Type B pancreatic cell (in vitro differentiated cells): ENCODE data around the gene NCOR2. TPM values are rescaled to one million over a fixed set of nuclear protein-coding genes. Genes with fewer than 3 reads are reported as not detected.
A peak's percentile ranks its signal among the peaks of the same experiment; 100 is the strongest.

ENCODE experiments used
- DNase-seq: peaks from one replicate; pipeline ENCODE4 v3.0.0; 2021; ENCODE audit warnings: mixed read lengths; ENCODE audit not compliant: unreplicated experiment; ENCODE audit errors: extremely low spot score
- H3K27ac Mint-ChIP-seq: 2 replicates; pipeline ENCODE4 v1.8.0; 2021; ENCODE audit warnings: mild to moderate bottlenecking, mixed read lengths
- H3K27me3 Mint-ChIP-seq: 2 replicates; pipeline ENCODE4 v1.8.0; 2021; ENCODE audit warnings: mixed read lengths
- H3K36me3 Mint-ChIP-seq: 2 replicates; pipeline ENCODE4 v1.8.0; 2021; ENCODE audit warnings: mixed read lengths
- H3K4me1 Mint-ChIP-seq: one replicate; pipeline ENCODE4 v1.8.0; 2021; ENCODE audit warnings: mixed read lengths; ENCODE audit not compliant: unreplicated experiment
- H3K4me3 Mint-ChIP-seq: 2 replicates; pipeline ENCODE4 v1.8.0; 2021; ENCODE audit warnings: mild to moderate bottlenecking, mixed read lengths
- H3K9me3 Mint-ChIP-seq: 2 replicates; pipeline ENCODE4 v1.8.0; 2021; ENCODE audit warnings: mixed read lengths
- CTCF ChIP-seq: fragments of 200-600 bp; sonication (generic); conservative IDR thresholded peaks from 2 replicates; pipeline ENCODE4 v1.5.0; 2021; ENCODE audit warnings: antibody characterized with exemption, mild to moderate bottlenecking
- total RNA-seq: library from RNA; stranded (reverse); gene quantifications from 2 replicates; pipeline ENCODE4 v1.2.1, GENCODE V29; 2021; ENCODE audit warnings: low replicate concordance

Gene NCOR2
- total RNA-seq, 1 donor from 2014 or later: 219 TPM

- H3K27me3 Mint-ChIP-seq: no peaks in the 10 kb centered on the region
- DNase-seq: no peak
- no peaks in the 10 kb centered on the region for H3K36me3 Mint-ChIP-seq
- TF ChIP-seq CTCF: no peak
- H3K4me1 Mint-ChIP-seq: peaks cover 42% of the 10 kb centered on the region
- no peaks in the 10 kb centered on the region for H3K9me3 Mint-ChIP-seq
- peak overlapping the region; percentile 92 for H3K4me3 Mint-ChIP-seq
- H3K27ac Mint-ChIP-seq: peak overlapping the region; percentile 79
Observed at GRCh38 chr12:124566161-124566996, 1.0 kb downstream of the NCOR2 start.

- no peak for TF ChIP-seq CTCF
- peak overlapping the region; percentile 79 for H3K27ac Mint-ChIP-seq
- H3K36me3 Mint-ChIP-seq: no peaks in the 10 kb centered on the region
- H3K9me3 Mint-ChIP-seq: no peaks in the 10 kb centered on the region
- no peaks in the 10 kb centered on the region for H3K27me3 Mint-ChIP-seq
- no peak for DNase-seq
- peaks cover 49% of the 10 kb centered on the region for H3K4me1 Mint-ChIP-seq
- H3K4me3 Mint-ChIP-seq: peak overlapping the region; percentile 92
Observed at GRCh38 chr12:124565656-124566160, 1.7 kb downstream of the NCOR2 start.

GRCh38 chr12:124564971-124565491 is 2.4 kb downstream of the NCOR2 start:
- H3K36me3 Mint-ChIP-seq: no peaks in the 10 kb centered on the region
- peak overlapping the region; percentile 92 for H3K4me3 Mint-ChIP-seq
- TF ChIP-seq CTCF: no peak
- peak overlapping the region; percentile 79 for H3K27ac Mint-ChIP-seq
- H3K27me3 Mint-ChIP-seq: no peaks in the 10 kb centered on the region
- H3K9me3 Mint-ChIP-seq: no peaks in the 10 kb centered on the region
- H3K4me1 Mint-ChIP-seq: peaks cover 50% of the 10 kb centered on the region
- no peak for DNase-seq

- no peaks in the 10 kb centered on the region for H3K9me3 Mint-ChIP-seq
- DNase-seq: no peak
- no peaks in the 10 kb centered on the region for H3K27me3 Mint-ChIP-seq
Observed at GRCh38 chr12:124564232-124564958, 3.0 kb downstream of the NCOR2 start.

More at GRCh38 chr12:124564232-124564958, 3.0 kb downstream of the NCOR2 start:
- H3K4me3 Mint-ChIP-seq: peak overlapping the region; percentile 92
- H3K27ac Mint-ChIP-seq: no peak overlapping the region
- no peak for TF ChIP-seq CTCF
- H3K4me1 Mint-ChIP-seq: peaks cover 47% of the 10 kb centered on the region
- peaks cover 3% of the 10 kb centered on the region for H3K36me3 Mint-ChIP-seq
